Measurements from ENCODE around the gene UBE2E1.
"Not testable (repeated sequence)": the region's sequence is repeated elsewhere in the genome, so short reads cannot be mapped to it uniquely, and the experiment has no call there.

UBE2E1 gene

GRCh38 chr3:23859012-23859743 is 53.4 kb downstream of the UBE2E1 start:
- FAIRE-seq: no peak

GRCh38 chr3:23859839-23860382 is 54.2 kb downstream of the UBE2E1 start:
- FAIRE-seq: no peak

- no peak for FAIRE-seq
These were observed 55.9 kb downstream of the UBE2E1 start for GRCh38 chr3:23861689-23862088.

- no peak for FAIRE-seq
These were observed 57.3 kb downstream of the UBE2E1 start for GRCh38 chr3:23863060-23863459.

- FAIRE-seq: no peak
These were observed 59.2 kb downstream of the UBE2E1 start for GRCh38 chr3:23864931-23865330.

- no peak for FAIRE-seq
These were observed 60.0 kb downstream of the UBE2E1 start for GRCh38 chr3:23865595-23866396.

- FAIRE-seq: no peak
These were observed 61.6 kb downstream of the UBE2E1 start for GRCh38 chr3:23867400-23867799.

- FAIRE-seq: no peak
These were observed 62.1 kb downstream of the UBE2E1 start for GRCh38 chr3:23867838-23868237.

- no peak for FAIRE-seq
These were observed 64.4 kb downstream of the UBE2E1 start for GRCh38 chr3:23869977-23870662.

- FAIRE-seq: not testable (repeated sequence)
These were observed 64.9 kb downstream of the UBE2E1 start for GRCh38 chr3:23870663-23871043.

GRCh38 chr3:23871361-23871760 is 65.6 kb downstream of the UBE2E1 start:
- not testable (repeated sequence) for FAIRE-seq

GRCh38 chr3:23872330-23872729 is 66.6 kb downstream of the UBE2E1 start:
- no peak for FAIRE-seq

- FAIRE-seq: no peak
These were observed 68.2 kb downstream of the UBE2E1 start for GRCh38 chr3:23873941-23874340.

- no peak for FAIRE-seq
These were observed 68.8 kb downstream of the UBE2E1 start for GRCh38 chr3:23874359-23875112.

GRCh38 chr3:23875113-23875725 is 69.5 kb downstream of the UBE2E1 start:
- no peak for FAIRE-seq

- FAIRE-seq: no peak
These were observed 71.2 kb downstream of the UBE2E1 start for GRCh38 chr3:23876923-23877322.

GRCh38 chr3:23877329-23877980 is 71.7 kb downstream of the UBE2E1 start:
- FAIRE-seq: no peak

- no peak for FAIRE-seq
These were observed 73.7 kb downstream of the UBE2E1 start for GRCh38 chr3:23879485-23879884.

GRCh38 chr3:23880703-23881339 is 75.1 kb downstream of the UBE2E1 start:
- no peak for FAIRE-seq

- not testable (repeated sequence) for FAIRE-seq
These were observed 76.2 kb downstream of the UBE2E1 start for GRCh38 chr3:23881993-23882392.

GRCh38 chr3:23882487-23882918 is 76.7 kb downstream of the UBE2E1 start:
- FAIRE-seq: no peak

Data from TTC549 (cell line).